ENCODE results near the gene CLEC10A.

The CLEC10A gene

GRCh38 chr17:7039832-7040231, 40.2 kb downstream of the CLEC10A start:
- no peak for DNase-seq (ENCODE audit: low read depth)

GRCh38 chr17:7038025-7038862, 41.8 kb downstream of the CLEC10A start:
- DNase-seq (ENCODE audit: low read depth): no peak

- DNase-seq (ENCODE audit: low read depth): peak; percentile 88
Observed at GRCh38 chr17:7035591-7036368, 44.3 kb downstream of the CLEC10A start, which contains the start of gene SLC16A13. TSS of gene SLC16A13 (plus strand) at chr17:7036015. CDS start at chr17:7036383, 368 bp downstream.

GRCh38 chr17:7034955-7035590, 45.0 kb downstream of the CLEC10A start:
- no peak for DNase-seq (ENCODE audit: low read depth)

GRCh38 chr17:7029659-7030058, 50.4 kb downstream of the CLEC10A start:
- DNase-seq (ENCODE audit: low read depth): no peak

- no peak for DNase-seq (ENCODE audit: low read depth)
Observed at GRCh38 chr17:7029096-7029495, 51.0 kb downstream of the CLEC10A start.

GRCh38 chr17:7027335-7027734, 52.7 kb downstream of the CLEC10A start:
- no peak for DNase-seq (ENCODE audit: low read depth)

- DNase-seq (ENCODE audit: low read depth): no peak
Observed at GRCh38 chr17:7026471-7027115, 53.5 kb downstream of the CLEC10A start.

GRCh38 chr17:7025245-7025644, 54.8 kb downstream of the CLEC10A start:
- DNase-seq (ENCODE audit: low read depth): no peak
